Small intestine (tissue), 7 donors: Measurements from ENCODE around the gene NLRP3. TPM values are rescaled to one million over a fixed set of nuclear protein-coding genes. Genes with fewer than 3 reads are reported as not detected.
"Not testable (repeated sequence)": the region's sequence is repeated elsewhere in the genome, so short reads cannot be mapped to it uniquely, and the experiment has no call there.

ENCODE experiments used
- DNase-seq, 2 donors: peaks; one replicate each; pipeline versions ENCODE4 v3.0.0 to v3.0.0-alpha.2; 2013
- FAIRE-seq: peaks from 2 replicates; lab custom pipeline; 2012; peaks lifted over from hg19 to GRCh38; lab: Jason Lieb, UNC
- H3K27ac ChIP-seq, 3 donors: one replicate each; pipeline ENCODE4 v1.5.1; 2013; ENCODE audit warnings: low read length in 2 of 3, mild to moderate bottlenecking in 2 of 3, control low read depth in 1 of 3, inconsistent platforms in 1 of 3, low read depth in 1 of 3, moderate library complexity in 1 of 3
- H3K27me3 ChIP-seq, 3 donors: one replicate each; pipeline ENCODE4 v1.6.1; 2013; ENCODE audit warnings: low read length in 3 of 3, inconsistent platforms in 1 of 3; ENCODE audit not compliant: control insufficient read depth in 3 of 3, insufficient read depth in 3 of 3
- H3K36me3 ChIP-seq, 3 donors: one replicate each; pipeline ENCODE4 v1.6.1; 2013; ENCODE audit warnings: low read length in 3 of 3, inconsistent platforms in 1 of 3, low read depth in 1 of 3, mild to moderate bottlenecking in 1 of 3, moderate library complexity in 1 of 3; ENCODE audit not compliant: control insufficient read depth in 3 of 3, insufficient read depth in 2 of 3
- H3K4me1 ChIP-seq, 3 donors: one replicate each; pipeline ENCODE4 v1.6.1; 2013; ENCODE audit warnings: low read length in 2 of 3, inconsistent platforms in 1 of 3, low read depth in 1 of 3, mild to moderate bottlenecking in 1 of 3, moderate library complexity in 1 of 3; ENCODE audit not compliant: control insufficient read depth in 3 of 3, insufficient read depth in 2 of 3
- H3K4me3 ChIP-seq, 3 donors: one replicate each; pipeline ENCODE4 v1.5.1; 2013; ENCODE audit warnings: low read length in 3 of 3, control low read depth in 1 of 3, inconsistent platforms in 1 of 3, low read depth in 1 of 3, mild to moderate bottlenecking in 1 of 3, moderate library complexity in 1 of 3
- H3K9me3 ChIP-seq, 2 donors: one replicate each; pipeline ENCODE4 v1.6.1; 2013; ENCODE audit warnings: low read depth in 1 of 2, low read length in 1 of 2; ENCODE audit not compliant: control insufficient read depth in 2 of 2, insufficient read depth in 1 of 2
- WGBS, 3 donors: extraction: QIAGEN DNeasy Blood & Tissue Kit; methylation state at CpG; one replicate each; pipeline ENCODE4 v1.1.7; 2013; 5-methylcytosine and 5-hydroxymethylcytosine counted together
- polyA plus RNA-seq, 4 donors: library from polyadenylated mRNA; stranded (reverse) in 3 of 4; unstranded in 1 of 4; fragments of 200-250 nt in 3 of 4; fragments of 120-200 nt in 1 of 4; gene quantifications; one replicate each; pipeline versions ENCODE4 v1.2.1 to v1.2.3, GENCODE V29; 2013
- donor health status: healthy with polysubstance abuse.
- donor health status: control.
- donor health status: control.
- donor health status: Bipolar disorder and iron deficiency.
- donor health status: healthy.

The NLRP3 gene
- polyA plus RNA-seq, 4 donors: 0.81 to 0.94 (median 0.89) TPM; not detected in 1

DNA sequence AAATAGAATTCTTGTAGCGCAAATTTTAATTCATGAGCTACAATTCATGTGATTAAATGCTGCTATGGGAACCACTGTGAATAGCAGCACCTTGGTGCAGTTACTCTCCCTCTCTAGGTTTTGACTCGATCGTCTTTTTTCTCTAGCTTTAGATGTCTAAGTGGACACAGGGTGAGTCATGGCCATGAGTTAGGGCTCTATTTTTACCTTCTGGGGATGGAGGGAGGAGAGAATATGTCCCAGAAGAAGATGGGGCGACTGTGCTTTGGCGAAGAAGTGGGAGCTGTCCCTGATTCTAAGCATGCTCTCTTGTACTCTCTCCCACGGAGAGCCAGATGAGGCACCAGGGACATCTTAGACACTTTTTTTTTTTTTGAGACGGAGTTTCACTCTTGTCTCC lies 43.5 kb downstream of the NLRP3 start:
- no peak for DNase-seq
- Histone ChIP-seq H3K27ac (no peak overlapping the region), H3K9me3 (no peaks in the 10 kb centered on the region), H3K4me1 (no peaks in the 10 kb centered on the region), H3K27me3 (peaks cover 0 to 4% (median 0%) of the 10 kb centered on the region in 3 donors), H3K4me3 (no peak overlapping the region), H3K36me3 (no peaks in the 10 kb centered on the region)
- FAIRE-seq: no peak
- 74 to 83% (median 76%) methylated on average over 7 of the region's 7 CpGs for WGBS, 3 donors

GRCh38 chr1:247465796-247466195 lies 49.8 kb downstream of the NLRP3 start:
- 56 to 68% (median 59%) methylated on average over 6 of the region's 6 CpGs for WGBS, 3 donors
- H3K27me3 ChIP-seq: peaks cover 0 to 3% (median 0%) of the 10 kb centered on the region in 3 donors
- H3K27ac ChIP-seq: no peak overlapping the region
- DNase-seq: no peak
- no peak overlapping the region for H3K4me3 ChIP-seq
- no peaks in the 10 kb centered on the region for H3K9me3 ChIP-seq
- no peaks in the 10 kb centered on the region for H3K36me3 ChIP-seq
- H3K4me1 ChIP-seq: no peaks in the 10 kb centered on the region
- FAIRE-seq: no peak

DNA sequence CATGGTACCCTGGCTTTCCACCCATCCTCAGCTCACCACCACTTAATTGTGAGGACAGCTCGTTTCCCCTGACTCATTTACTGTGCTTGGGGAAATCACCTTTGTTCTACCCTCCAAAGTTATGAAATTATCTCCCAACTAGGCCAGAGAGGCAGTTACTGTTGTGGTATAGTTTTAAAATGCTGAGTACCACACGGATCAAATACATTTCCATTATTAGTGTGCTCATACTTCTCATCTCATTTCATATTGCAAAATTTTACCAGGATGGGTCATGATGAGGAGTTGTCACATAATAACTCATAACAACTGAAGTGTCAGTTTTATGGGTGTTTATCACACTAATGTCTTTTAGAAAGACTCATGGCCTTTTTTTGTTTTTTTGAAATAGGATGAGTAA lies 51.2 kb downstream of the NLRP3 start:
- Histone ChIP-seq H3K4me1 (no peaks in the 10 kb centered on the region), H3K36me3 (no peaks in the 10 kb centered on the region), H3K9me3 (no peaks in the 10 kb centered on the region), H3K27me3 (peaks cover 0 to 3% (median 0%) of the 10 kb centered on the region in 3 donors), H3K27ac (no peak overlapping the region), H3K4me3 (no peak overlapping the region)
- FAIRE-seq (no peak), DNase-seq (no peak)
- 42 to 51% (median 44%) methylated on average over 2 of the region's 2 CpGs for WGBS, 3 donors

DNA sequence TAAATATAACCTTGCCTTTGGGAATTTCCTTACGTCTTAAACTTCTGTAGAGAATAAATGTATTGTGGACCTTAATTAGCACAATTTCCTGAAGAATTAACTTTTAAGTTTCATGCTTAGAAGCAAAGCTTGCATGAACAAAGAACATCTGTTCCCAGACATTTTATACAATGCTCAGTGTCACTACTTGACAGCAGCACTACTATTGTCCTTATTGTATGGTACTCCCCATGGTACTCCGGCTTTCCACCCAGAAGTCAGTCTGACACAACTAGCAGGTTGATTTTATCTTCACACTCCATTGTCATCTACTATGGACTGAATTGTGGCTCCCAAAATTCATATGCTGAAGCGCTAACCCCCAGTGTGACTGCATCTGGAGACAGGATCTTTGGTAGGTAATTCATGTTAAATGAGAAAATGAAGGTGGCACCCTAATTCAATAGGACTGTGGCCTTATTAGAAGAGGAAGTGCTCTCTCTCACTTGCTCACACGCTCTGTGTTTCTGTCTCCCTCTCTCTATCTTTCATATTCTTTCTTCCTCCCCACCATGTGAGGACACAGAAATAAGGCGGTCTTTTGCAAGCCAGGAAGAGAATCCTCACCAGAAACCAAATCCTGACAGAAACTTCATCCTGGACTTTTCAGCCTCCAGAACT lies 52.6 kb downstream of the NLRP3 start:
- WGBS, 3 donors: 82 to 86% (median 86%) methylated on average over 5 of the region's 5 CpGs
- no peak overlapping the region for H3K4me3 ChIP-seq
- H3K36me3 ChIP-seq: no peaks in the 10 kb centered on the region
- no peaks in the 10 kb centered on the region for H3K27me3 ChIP-seq
- FAIRE-seq (no peak), DNase-seq (no peak)
- no peaks in the 10 kb centered on the region for H3K4me1 ChIP-seq
- H3K27ac ChIP-seq: no peak overlapping the region
- no peaks in the 10 kb centered on the region for H3K9me3 ChIP-seq

GRCh38 chr1:247469141-247469535 lies 53.2 kb downstream of the NLRP3 start:
- Histone ChIP-seq H3K9me3 (no peaks in the 10 kb centered on the region), H3K27me3 (no peaks in the 10 kb centered on the region), H3K4me3 (no peak overlapping the region), H3K4me1 (no peaks in the 10 kb centered on the region), H3K27ac (no peak overlapping the region), H3K36me3 (no peaks in the 10 kb centered on the region)
- FAIRE-seq (no peak), DNase-seq (no peak)
- 95 to 98% (median 96%) methylated on average over 5 of the region's 5 CpGs for WGBS, 3 donors

- not testable (repeated sequence) for H3K4me3 ChIP-seq, H3K36me3 ChIP-seq, FAIRE-seq, H3K27me3 ChIP-seq, H3K4me1 ChIP-seq, H3K9me3 ChIP-seq, DNase-seq, H3K27ac ChIP-seq
- 80 to 84% (median 80%) methylated on average over 16 of the region's 16 CpGs for WGBS, 3 donors
These were observed 55.0 kb downstream of the NLRP3 start for GRCh38 chr1:247470942-247471429.

- no peak overlapping the region for H3K4me3 ChIP-seq
- FAIRE-seq (no peak), DNase-seq (no peak)
- H3K9me3 ChIP-seq: no peaks in the 10 kb centered on the region
- H3K27me3 ChIP-seq: no peaks in the 10 kb centered on the region
- WGBS, 3 donors: 78 to 85% (median 81%) methylated on average over 12 of the region's 12 CpGs
- no peaks in the 10 kb centered on the region for H3K4me1 ChIP-seq
- H3K36me3 ChIP-seq: no peaks in the 10 kb centered on the region
- H3K27ac ChIP-seq: no peak overlapping the region
These were observed 55.6 kb downstream of the NLRP3 start for GRCh38 chr1:247471445-247472016.

GRCh38 chr1:247472035-247472434 lies 56.1 kb downstream of the NLRP3 start:
- 65 to 88% (median 86%) methylated on average over 1 of the region's 1 CpG for WGBS, 3 donors
- no peak for FAIRE-seq
- Histone ChIP-seq H3K36me3 (no peaks in the 10 kb centered on the region), H3K27ac (no peak overlapping the region), H3K9me3 (no peaks in the 10 kb centered on the region), H3K4me3 (no peak overlapping the region), H3K4me1 (no peaks in the 10 kb centered on the region), H3K27me3 (no peaks in the 10 kb centered on the region)
- no peak for DNase-seq
